Parathyroid adenoma (tissue), 2 donors: Measurements from ENCODE around the gene P4HA2.

Experiments
- H2AFZ ChIP-seq: fragments of 300-600 bp; sonication (generic); one replicate; pipeline ENCODE4 v1.7.0; 2017; ENCODE audit warnings: antibody characterized with exemption, mild to moderate bottlenecking
- H3K27ac ChIP-seq: fragments of 300-600 bp; sonication (generic); one replicate; pipeline ENCODE4 v1.7.0; 2017
- H3K27me3 ChIP-seq: fragments of 300-600 bp; sonication (generic); one replicate; pipeline ENCODE4 v1.7.0; 2017; ENCODE audit warnings: low read length; ENCODE audit not compliant: control insufficient read depth, insufficient read depth
- H3K36me3 ChIP-seq: fragments of 300-600 bp; sonication (generic); one replicate; pipeline ENCODE4 v1.7.0; 2017; ENCODE audit warnings: low read length; ENCODE audit not compliant: control insufficient read depth, insufficient read depth
- H3K4me1 ChIP-seq: fragments of 300-600 bp; sonication (generic); one replicate; pipeline ENCODE4 v1.7.0; 2017; ENCODE audit warnings: control low read depth
- H3K4me2 ChIP-seq: fragments of 300-600 bp; sonication (generic); one replicate; pipeline ENCODE4 v1.7.0; 2017; ENCODE audit warnings: low read length
- H3K4me3 ChIP-seq: fragments of 300-600 bp; sonication (generic); one replicate; pipeline ENCODE4 v1.7.0; 2017; ENCODE audit warnings: low read depth, low read length
- H3K79me2 ChIP-seq: fragments of 300-600 bp; sonication (generic); one replicate; pipeline ENCODE4 v1.7.0; 2017; ENCODE audit warnings: control low read depth
- H3K9ac ChIP-seq: fragments of 300-600 bp; sonication (generic); one replicate; pipeline ENCODE4 v1.7.0; 2017; ENCODE audit warnings: mild to moderate bottlenecking
- H3K9me3 ChIP-seq: fragments of 300-600 bp; sonication (generic); one replicate; pipeline ENCODE4 v1.7.0; 2017; ENCODE audit warnings: low read length; ENCODE audit not compliant: control insufficient read depth
- CTCF ChIP-seq: fragments of 300-600 bp; sonication (generic); IDR thresholded peaks from one replicate; pipeline ENCODE4 v1.7.0; 2017; ENCODE audit warnings: antibody characterized with exemption, mild to moderate bottlenecking
- donor health status: primary hyperparathyroidism.

Gene P4HA2

GRCh38 chr5:132257131-132258101, 29.8 kb upstream of the P4HA2 start, which contains the start of gene PDLIM4:
TSS of gene PDLIM4 (plus strand) at chr5:132257696. CDS start at chr5:132257735, 39 bp downstream.
- Histone ChIP-seq H3K4me1 (peaks cover 2% of the 10 kb centered on the region), H2AFZ (peak within 1 kb of the TSS; percentile 99), H3K27me3 (no peaks in the 10 kb centered on the region), H3K4me3 (no peak within 1 kb of the TSS), H3K9ac (no peak within 1 kb of the TSS), H3K4me2 (peak within 1 kb of the TSS; percentile 49), H3K27ac (peak within 1 kb of the TSS; percentile 38), H3K36me3 (no peaks in the 10 kb centered on the region), H3K79me2 (no peaks in the 10 kb centered on the region), H3K9me3 (no peaks in the 10 kb centered on the region)
- TF ChIP-seq CTCF, result no peak

GRCh38 chr5:132256783-132257130, 29.1 kb upstream of the P4HA2 start:
- H3K9ac ChIP-seq, result no peak overlapping the region
- no peak for TF ChIP-seq CTCF

GRCh38 chr5:132256086-132256782, 28.6 kb upstream of the P4HA2 start:
- no peak overlapping the region for H2AFZ ChIP-seq

More at GRCh38 chr5:132256783-132257130, 29.1 kb upstream of the P4HA2 start:
- Histone ChIP-seq H3K4me1 (peaks cover 2% of the 10 kb centered on the region), H3K27ac (no peak overlapping the region), H3K4me3 (no peak overlapping the region), H3K9me3 (no peaks in the 10 kb centered on the region), H3K27me3 (no peaks in the 10 kb centered on the region), H3K4me2 (no peak overlapping the region), H3K79me2 (no peaks in the 10 kb centered on the region), H2AFZ (peak overlapping the region; percentile 99), H3K36me3 (no peaks in the 10 kb centered on the region)

GRCh38 chr5:132254321-132254977, 26.8 kb upstream of the P4HA2 start:
- no peak overlapping the region for H3K4me3 ChIP-seq
- peaks cover 2% of the 10 kb centered on the region for H3K4me1 ChIP-seq
- H3K27me3 ChIP-seq, result no peaks in the 10 kb centered on the region
- no peak for TF ChIP-seq CTCF
- H3K4me2 ChIP-seq, result no peak overlapping the region
- no peak overlapping the region for H3K27ac ChIP-seq
- H3K9me3 ChIP-seq, result no peaks in the 10 kb centered on the region
- H3K79me2 ChIP-seq, result no peaks in the 10 kb centered on the region
- H2AFZ ChIP-seq, result no peak overlapping the region
- no peak overlapping the region for H3K9ac ChIP-seq
- H3K36me3 ChIP-seq, result no peaks in the 10 kb centered on the region

More at GRCh38 chr5:132256086-132256782, 28.6 kb upstream of the P4HA2 start:
- Histone ChIP-seq H3K4me1 (peaks cover 2% of the 10 kb centered on the region), H3K79me2 (no peaks in the 10 kb centered on the region), H3K4me3 (no peak overlapping the region), H3K27me3 (no peaks in the 10 kb centered on the region), H3K4me2 (no peak overlapping the region), H3K27ac (no peak overlapping the region), H3K9ac (no peak overlapping the region), H3K36me3 (no peaks in the 10 kb centered on the region), H3K9me3 (no peaks in the 10 kb centered on the region)
- no peak for TF ChIP-seq CTCF
